Lung (tissue), 12 donors: ENCODE results near the gene TMEM272. TPM values are rescaled to one million over a fixed set of nuclear protein-coding genes. Genes with fewer than 3 reads are reported as not detected.

Source experiments
- ATAC-seq: fragments of 200-7000 bp; cut with Tn5 transposase; one replicate; pipeline ENCODE4 v1.9.1; 2020; ENCODE audit warnings: moderate number of reproducible peaks; ENCODE audit not compliant: insufficient read depth, low FRiP score
- DNase-seq, 3 donors: peaks; one replicate each; pipeline ENCODE4 v3.0.0-alpha.2; 2013 to 2017
- H3K27ac ChIP-seq, 2 donors: one replicate each; pipeline ENCODE4 v1.5.1; 2013; ENCODE audit warnings: mild to moderate bottlenecking in 2 of 2, moderate library complexity in 2 of 2, control low read depth in 1 of 2, inconsistent platforms in 1 of 2, low read depth in 1 of 2, low read length in 1 of 2
- H3K27me3 ChIP-seq, 3 donors: one replicate each; pipeline ENCODE4 v1.5.1; 2013; ENCODE audit warnings: low read length in 2 of 3; ENCODE audit not compliant: control insufficient read depth in 3 of 3, insufficient read depth in 3 of 3
- H3K36me3 ChIP-seq, 4 donors: one replicate each; pipeline ENCODE4 v1.5.1; 2013; ENCODE audit warnings: low read length in 4 of 4, mild to moderate bottlenecking in 1 of 4, moderate library complexity in 1 of 4; ENCODE audit not compliant: control insufficient read depth in 4 of 4, insufficient read depth in 4 of 4
- H3K4me1 ChIP-seq, 5 donors: one replicate each; pipeline ENCODE4 v1.5.1; 2013; ENCODE audit warnings: low read length in 5 of 5, mild to moderate bottlenecking in 2 of 5, moderate library complexity in 1 of 5; ENCODE audit not compliant: control insufficient read depth in 5 of 5, insufficient read depth in 5 of 5
- H3K4me3 ChIP-seq: one replicate; pipeline ENCODE4 v1.5.1; 2013; ENCODE audit warnings: mild to moderate bottlenecking, control low read depth, moderate library complexity
- H3K9ac ChIP-seq, 2 donors: one replicate each; pipeline ENCODE4 v1.5.1; 2013; ENCODE audit warnings: low read length in 2 of 2, control low read depth in 1 of 2; ENCODE audit not compliant: insufficient read depth in 1 of 2
- H3K9me3 ChIP-seq, 4 donors: one replicate each; pipeline ENCODE4 v1.5.1; 2013; ENCODE audit warnings: low read length in 3 of 4, mild to moderate bottlenecking in 1 of 4, moderate library complexity in 1 of 4; ENCODE audit not compliant: control insufficient read depth in 4 of 4, insufficient read depth in 3 of 4
- WGBS, 2 donors: extraction: QIAGEN DNeasy Blood & Tissue Kit; methylation state at CpG; one replicate each; pipeline ENCODE4 v1.1.7; 2013; 5-methylcytosine and 5-hydroxymethylcytosine counted together
- polyA plus RNA-seq, 2 donors: library from polyadenylated mRNA; stranded (reverse); fragments of 200-250 nt; gene quantifications; one replicate each; pipeline ENCODE4 v1.2.1, GENCODE V29; 2013
- total RNA-seq, 2 donors: library from RNA; depleted of rRNA in 1 of 2; stranded (reverse); fragments of >200 nt in 1 of 2; gene quantifications; one replicate each; pipeline ENCODE4 v1.2.1, GENCODE V29; 2014 to 2021
- TF ChIP-seq, protein P1 (sequence below): IDR thresholded peaks from 2 replicates; pipeline ENCODE4 v1.5.1; 2012; ENCODE audit warnings: mild to moderate bottlenecking; ENCODE audit errors: control extremely low read depth, extremely low read depth
- donor health status: control.
- donor health status: control.
- donor health status: Bipolar disorder and iron deficiency.
- donor health status: healthy.
- donor health status: DM: yes; HTN: yes; CAD: no.

Gene TMEM272
- total and polyA plus RNA-seq, 4 donors = 0.08 to 0.55 (median 0.09) TPM

DNA sequence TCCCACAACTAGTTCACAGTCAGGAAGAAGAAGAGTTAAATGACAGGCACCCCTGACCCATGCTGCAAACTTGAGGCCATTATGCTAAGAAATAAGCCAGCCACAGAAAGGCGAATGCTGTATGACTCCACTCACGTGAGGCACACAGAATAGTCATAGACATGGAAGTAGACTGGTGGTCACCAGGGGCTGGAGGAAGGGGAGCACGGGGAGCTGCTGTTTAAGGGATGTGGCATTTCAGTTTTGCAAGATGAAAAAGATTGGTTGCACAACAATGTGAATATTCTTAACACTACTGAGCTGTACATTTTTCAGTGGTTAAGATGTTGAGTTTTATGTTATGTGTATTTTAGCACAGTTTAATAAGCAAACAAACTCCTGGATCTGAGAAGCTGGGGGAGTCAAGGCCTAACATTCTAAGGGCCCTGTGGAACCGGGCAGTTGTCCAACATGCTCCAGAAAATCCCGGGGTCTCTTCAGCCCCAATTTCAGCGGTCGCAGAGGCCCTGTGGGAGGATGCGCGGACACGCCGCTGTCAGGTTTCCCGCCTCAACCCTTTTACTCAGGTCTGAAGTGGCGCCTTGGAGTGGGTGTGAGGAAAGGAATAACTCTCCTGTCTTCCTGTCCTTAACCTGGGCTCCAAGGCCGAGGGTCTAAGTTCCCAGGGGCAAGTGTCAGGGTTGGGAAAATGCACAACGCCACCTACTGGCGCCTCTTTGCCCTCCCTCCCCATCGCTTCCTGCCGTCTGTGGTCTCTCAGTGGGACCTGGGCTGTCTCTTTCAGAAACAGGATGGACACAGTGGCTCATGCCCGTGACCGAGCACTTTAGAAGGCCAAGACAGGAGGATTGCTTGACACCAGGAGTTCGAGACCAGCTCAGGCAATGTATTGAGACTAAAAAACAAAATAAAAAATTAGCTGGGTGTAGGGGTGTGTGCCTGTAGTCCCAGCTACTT, 4.4 kb upstream of the TMEM272 start:
- peaks cover 0 to 7% (median 0%) of the 10 kb centered on the region in 5 donors for H3K4me1 ChIP-seq
- H3K27me3 ChIP-seq = no peaks in the 10 kb centered on the region
- no peak overlapping the region for H3K4me3 ChIP-seq
- no peak overlapping the region for H3K27ac ChIP-seq
- H3K9ac ChIP-seq = no peak overlapping the region
- H3K9me3 ChIP-seq = no peaks in the 10 kb centered on the region
- 59 to 64% methylated on average over 21 of the region's 21 CpGs for WGBS, 2 donors
- DNase-seq = peak in 1 of 3 donors; percentile 22
- TF ChIP-seq, protein P1, sequence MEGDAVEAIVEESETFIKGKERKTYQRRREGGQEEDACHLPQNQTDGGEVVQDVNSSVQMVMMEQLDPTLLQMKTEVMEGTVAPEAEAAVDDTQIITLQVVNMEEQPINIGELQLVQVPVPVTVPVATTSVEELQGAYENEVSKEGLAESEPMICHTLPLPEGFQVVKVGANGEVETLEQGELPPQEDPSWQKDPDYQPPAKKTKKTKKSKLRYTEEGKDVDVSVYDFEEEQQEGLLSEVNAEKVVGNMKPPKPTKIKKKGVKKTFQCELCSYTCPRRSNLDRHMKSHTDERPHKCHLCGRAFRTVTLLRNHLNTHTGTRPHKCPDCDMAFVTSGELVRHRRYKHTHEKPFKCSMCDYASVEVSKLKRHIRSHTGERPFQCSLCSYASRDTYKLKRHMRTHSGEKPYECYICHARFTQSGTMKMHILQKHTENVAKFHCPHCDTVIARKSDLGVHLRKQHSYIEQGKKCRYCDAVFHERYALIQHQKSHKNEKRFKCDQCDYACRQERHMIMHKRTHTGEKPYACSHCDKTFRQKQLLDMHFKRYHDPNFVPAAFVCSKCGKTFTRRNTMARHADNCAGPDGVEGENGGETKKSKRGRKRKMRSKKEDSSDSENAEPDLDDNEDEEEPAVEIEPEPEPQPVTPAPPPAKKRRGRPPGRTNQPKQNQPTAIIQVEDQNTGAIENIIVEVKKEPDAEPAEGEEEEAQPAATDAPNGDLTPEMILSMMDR = peak; percentile 8
- H3K36me3 ChIP-seq = no peaks in the 10 kb centered on the region
- no peak for ATAC-seq

DNA sequence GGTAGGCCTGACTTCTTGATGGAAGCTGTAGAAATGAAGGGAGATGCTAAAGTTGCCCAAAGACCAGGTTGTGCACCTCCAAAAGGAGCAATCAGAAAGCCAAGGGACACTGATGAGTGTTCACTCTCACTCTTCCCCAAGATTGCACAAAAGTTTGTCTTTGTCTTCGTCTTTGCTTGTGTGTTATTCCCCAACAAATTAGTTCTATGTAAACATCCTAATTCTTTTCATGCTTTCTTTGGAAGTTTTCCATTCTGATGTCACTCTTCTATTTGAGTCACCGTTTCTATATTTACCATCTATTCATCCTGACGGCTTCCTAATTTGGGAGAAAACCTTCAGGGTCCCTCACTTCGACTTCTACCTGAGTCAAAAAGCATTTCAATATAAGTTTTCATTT, 3.7 kb upstream of the TMEM272 start:
- ATAC-seq (no peak), DNase-seq (peak in 1 of 3 donors; percentile 17)
- TF ChIP-seq, protein P1 = no peak

DNA sequence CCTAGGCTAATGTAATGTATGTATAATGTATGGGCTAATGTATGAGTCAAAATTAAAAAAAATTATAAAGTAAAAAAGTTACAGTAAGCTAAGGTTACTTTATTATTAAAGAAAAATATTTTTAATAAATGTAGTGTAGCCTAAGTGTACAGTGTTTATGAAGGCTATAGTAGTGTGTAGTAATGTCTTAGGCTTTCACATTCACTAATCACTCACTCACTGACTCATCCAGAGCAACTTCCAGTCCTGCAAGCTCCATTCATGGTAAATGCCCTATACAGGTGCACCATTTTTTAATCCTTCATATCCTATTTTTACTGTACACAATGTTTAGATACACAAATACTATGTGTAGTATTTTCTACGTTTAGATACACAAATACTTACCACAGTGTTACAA, 1.8 kb upstream of the TMEM272 start:
- no peak overlapping the region for H3K9ac ChIP-seq
- H3K27ac ChIP-seq = no peak overlapping the region
- no peak overlapping the region for H3K4me3 ChIP-seq
- H3K9me3 ChIP-seq = no peaks in the 10 kb centered on the region
- TF ChIP-seq, protein P1 = no peak
- 84 to 91% methylated on average over 1 of the region's 1 CpG for WGBS, 2 donors
- DNase-seq = no peak
- H3K27me3 ChIP-seq = no peaks in the 10 kb centered on the region
- peaks cover 0 to 7% (median 0%) of the 10 kb centered on the region in 5 donors for H3K4me1 ChIP-seq
- H3K36me3 ChIP-seq = no peaks in the 10 kb centered on the region
- ATAC-seq = no peak

More for the DNA sequence above, 3.7 kb upstream of the TMEM272 start:
- 44 to 62% methylated on average over 4 of the region's 4 CpGs for WGBS, 2 donors
- H3K27me3 ChIP-seq = no peaks in the 10 kb centered on the region
- H3K27ac ChIP-seq = no peak overlapping the region
- H3K4me3 ChIP-seq = no peak overlapping the region
- H3K9ac ChIP-seq = no peak overlapping the region
- no peaks in the 10 kb centered on the region for H3K36me3 ChIP-seq
- no peaks in the 10 kb centered on the region for H3K9me3 ChIP-seq
- H3K4me1 ChIP-seq = peaks cover 0 to 7% (median 0%) of the 10 kb centered on the region in 5 donors
